ENCODE results near the gene MYO3B.

MYO3B gene

GRCh38 chr2:170361090-170361936 lies 183.4 kb downstream of the MYO3B start (continued):
- TF ChIP-seq ZNF394 (tag by site-specific recombination; IDR thresholded peaks at IDR 0.05; ENCODE audit: borderline replicate concordance), result no peak
- no peak for TF ChIP-seq ZNF26 (tag by site-specific recombination; IDR thresholded peaks at IDR 0.05)
- no peak for TF ChIP-seq ZSCAN23 (tag by site-specific recombination; IDR thresholded peaks at IDR 0.05)

GRCh38 chr2:170362313-170362870 lies 184.4 kb downstream of the MYO3B start:
- no peak for TF ChIP-seq ZNF785 (tag by site-specific recombination; IDR thresholded peaks at IDR 0.05)
- TF ChIP-seq ZNF670 (tag by site-specific recombination; IDR thresholded peaks at IDR 0.05; ENCODE audit: low read depth), result no peak
- TF ChIP-seq ZSCAN16 (tag by site-specific recombination; IDR thresholded peaks at IDR 0.05), result no peak
- no peak for TF ChIP-seq KLF17 (tag by site-specific recombination; IDR thresholded peaks at IDR 0.05)
- no peak for TF ChIP-seq ZNF548 (tag by site-specific recombination; IDR thresholded peaks at IDR 0.05)
- no peak for TF ChIP-seq ZNF513 (tag by site-specific recombination; IDR thresholded peaks at IDR 0.05)
- TF ChIP-seq FEZF1 (tag by site-specific recombination; IDR thresholded peaks at IDR 0.05), result no peak
- TF ChIP-seq IKZF3 (tag by site-specific recombination; IDR thresholded peaks at IDR 0.05), result no peak
- no peak for TF ChIP-seq ZNF10 (tag by site-specific recombination; IDR thresholded peaks at IDR 0.05)
- TF ChIP-seq PRDM1 (tag by site-specific recombination; IDR thresholded peaks at IDR 0.05), result no peak
- TF ChIP-seq ZNF544 (tag by site-specific recombination; IDR thresholded peaks at IDR 0.05), result no peak
- TF ChIP-seq ZNF341 (tag by site-specific recombination; IDR thresholded peaks at IDR 0.05; ENCODE audit: low read depth), result no peak
- no peak for TF ChIP-seq ZNF423 (tag by site-specific recombination; IDR thresholded peaks at IDR 0.05)
- TF ChIP-seq SCRT2 (tag by site-specific recombination; IDR thresholded peaks at IDR 0.05), result no peak
- no peak for TF ChIP-seq ZNF837 (tag by site-specific recombination; IDR thresholded peaks at IDR 0.05)
- no peak for TF ChIP-seq ZNF701 (tag by site-specific recombination; IDR thresholded peaks at IDR 0.05)
- H3K27ac ChIP-seq (ENCODE audit: extremely low read depth, low read depth, low read length), result no peak overlapping the region
- no peaks in the 10 kb centered on the region for H3K4me1 ChIP-seq (ENCODE audit: control insufficient read depth, insufficient read depth, low read length)
- H3K4me3 ChIP-seq (ENCODE audit: low read depth, low read length), result no peak overlapping the region
- POLR2A ChIA-PET, result no interaction called here
- no peaks in the 10 kb centered on the region for H3K36me3 ChIP-seq (ENCODE audit: control insufficient read depth in 2 of 2, insufficient read depth in 1 of 2, low read length in 2 of 2)
- no peaks in the 10 kb centered on the region for H3K9me3 ChIP-seq (ENCODE audit: control insufficient read depth, insufficient read depth, low read depth, low read length)
- CTCF ChIA-PET, result interaction anchor here (0.6 to 3.3 kb wide), 13 partner anchors 7 to 516 kb away, joined by 3 to 20 read pairs (median 8); no protein-coding TSS in a partner anchor

Measured in HEK293 (cell line).